Activated T-cell treated with anti-CD3 and anti-CD28 coated beads for 4 hours (primary cell): ENCODE measurements around the gene SH3GL3.

Experiments
- DNase-seq: peaks from one replicate; pipeline ENCODE4 v3.0.0-alpha.2; 2020

SH3GL3 gene

DNA sequence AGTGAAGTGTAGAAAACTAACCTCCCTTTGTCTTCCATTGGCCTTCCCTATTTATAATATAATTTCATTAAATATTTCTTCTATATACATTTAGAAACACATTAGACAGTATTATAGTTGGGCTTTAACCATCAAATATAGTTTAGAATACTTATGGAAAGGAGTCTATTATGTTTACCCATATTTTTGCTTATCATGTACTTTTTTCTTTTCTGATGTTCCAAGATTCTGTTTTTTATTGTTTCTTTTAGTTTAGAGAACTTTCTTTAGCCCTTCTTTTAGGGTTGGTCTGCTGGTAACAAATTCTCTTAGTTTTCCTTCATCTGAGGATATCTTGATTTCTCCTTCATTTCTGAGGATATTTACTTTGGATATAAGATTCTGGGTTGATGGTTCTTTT, 23.7 kb downstream of the SH3GL3 start:
- no peak for DNase-seq

- DNase-seq, result no peak
Measured at GRCh38 chr15:83471307-83471866, 24.2 kb downstream of the SH3GL3 start.

DNA sequence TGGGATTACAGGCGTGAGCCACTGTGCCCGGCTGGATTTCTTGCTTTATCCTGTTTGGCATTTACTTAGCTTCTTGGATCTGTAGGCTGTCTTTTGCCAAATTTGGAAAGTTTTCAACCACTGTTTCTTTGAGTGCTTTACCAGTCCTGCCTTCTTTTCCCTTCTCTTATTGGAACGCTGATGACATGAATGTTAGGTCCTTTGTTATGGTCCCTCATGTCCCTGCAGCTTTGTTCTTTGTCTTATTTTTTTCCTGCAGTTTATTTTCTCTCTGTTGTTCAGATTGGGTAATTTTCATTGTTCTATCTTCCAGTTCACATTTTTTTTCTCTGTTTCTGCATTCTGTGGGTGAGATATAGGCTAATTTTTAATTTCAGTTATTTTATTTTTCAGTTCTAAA, 25.0 kb downstream of the SH3GL3 start:
- DNase-seq, result no peak

DNA sequence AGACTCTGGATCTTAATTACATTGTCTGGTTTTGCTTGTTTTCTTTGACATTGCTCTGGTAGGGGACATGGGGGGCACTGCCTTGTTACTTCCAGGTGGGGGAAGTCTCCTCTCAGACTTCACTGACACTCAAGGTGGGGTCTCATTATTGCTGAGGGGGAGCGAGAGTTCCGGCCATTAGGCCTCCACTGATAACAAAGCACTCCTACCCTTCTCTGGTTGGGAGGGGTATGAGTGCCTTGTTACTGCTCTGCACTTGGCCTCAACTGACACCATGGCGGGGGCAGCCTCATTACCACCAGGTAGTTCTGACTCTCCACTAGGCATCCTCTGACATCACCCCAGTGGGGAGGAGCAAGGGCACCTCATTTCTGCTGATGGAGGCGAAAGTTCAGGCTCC, 25.7 kb downstream of the SH3GL3 start:
- no peak for DNase-seq

- no peak for DNase-seq
Measured at GRCh38 chr15:83474578-83474977, 27.4 kb downstream of the SH3GL3 start.

DNA sequence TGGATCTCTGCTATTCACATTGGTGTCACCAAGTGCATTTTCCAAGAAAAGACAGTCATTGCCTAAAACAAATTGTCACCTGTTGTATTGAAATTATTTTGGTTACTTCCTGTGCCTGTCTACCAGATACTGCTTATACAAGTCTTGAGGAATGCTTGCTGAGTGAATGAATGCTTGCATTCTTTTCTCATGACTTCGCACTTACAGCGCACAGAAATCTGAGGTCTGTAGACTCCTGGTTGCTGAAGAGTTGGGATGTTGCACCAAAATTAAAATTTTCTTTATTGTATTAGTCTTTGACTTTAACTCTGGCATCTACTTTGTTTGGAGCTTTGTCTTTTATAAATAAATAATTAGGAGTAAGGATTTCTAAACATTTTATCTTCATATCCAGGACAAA, 28.4 kb downstream of the SH3GL3 start:
- DNase-seq, result no peak

DNA sequence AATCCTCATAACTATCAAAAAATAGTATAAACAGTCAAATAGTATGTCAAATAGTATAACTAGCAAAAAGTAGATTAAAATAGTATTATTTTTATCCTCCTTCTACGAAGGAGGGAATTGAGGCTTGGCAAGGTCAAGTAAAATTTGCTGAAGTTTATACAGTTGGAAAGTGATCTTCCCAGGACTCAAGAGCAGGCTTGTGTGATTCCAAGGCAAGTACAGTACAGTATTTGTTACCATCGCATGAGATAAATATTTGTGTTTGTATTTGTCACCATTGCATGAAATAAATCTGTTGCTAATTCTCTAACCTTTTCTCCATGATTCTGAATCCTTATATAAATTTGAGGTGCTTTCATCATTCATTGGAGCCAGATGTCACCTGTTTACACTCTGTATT, 28.9 kb downstream of the SH3GL3 start:
- DNase-seq, result no peak

GRCh38 chr15:83476708-83477107, 29.6 kb downstream of the SH3GL3 start:
- no peak for DNase-seq

DNA sequence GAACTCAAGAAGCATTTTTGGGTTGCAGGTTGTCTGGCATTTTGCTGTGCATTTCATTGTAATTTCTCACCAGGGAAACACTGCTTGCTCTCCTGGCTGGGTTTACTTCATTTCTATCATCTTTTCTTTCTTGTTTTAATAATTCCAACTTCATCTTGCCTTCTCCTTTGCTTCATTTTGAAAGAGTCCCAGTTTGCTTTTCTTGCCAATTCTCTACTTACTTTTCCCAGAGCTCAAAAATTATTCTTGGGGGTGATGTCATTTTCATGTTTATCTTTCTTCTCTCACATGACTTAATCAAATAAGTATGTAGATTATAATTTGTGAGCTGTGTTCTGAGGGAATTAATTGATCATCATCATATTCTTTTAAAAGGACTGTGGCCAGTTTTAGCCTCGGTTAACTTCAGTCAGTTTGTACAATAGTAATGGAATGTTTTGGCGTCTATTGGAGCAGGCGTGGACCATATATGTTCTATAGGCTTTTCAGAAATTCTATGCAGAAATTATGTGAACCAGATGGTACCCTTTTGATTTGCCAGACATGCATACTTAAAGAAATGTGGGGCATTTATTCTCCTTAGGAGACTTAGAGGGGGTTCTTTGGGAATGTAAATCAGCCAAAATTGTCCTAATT, 30.1 kb downstream of the SH3GL3 start:
- no peak for DNase-seq

GRCh38 chr15:83477808-83478537, 30.8 kb downstream of the SH3GL3 start:
- DNase-seq, result no peak

- no peak for DNase-seq
Measured at GRCh38 chr15:83483612-83484011, 36.5 kb downstream of the SH3GL3 start.

DNA sequence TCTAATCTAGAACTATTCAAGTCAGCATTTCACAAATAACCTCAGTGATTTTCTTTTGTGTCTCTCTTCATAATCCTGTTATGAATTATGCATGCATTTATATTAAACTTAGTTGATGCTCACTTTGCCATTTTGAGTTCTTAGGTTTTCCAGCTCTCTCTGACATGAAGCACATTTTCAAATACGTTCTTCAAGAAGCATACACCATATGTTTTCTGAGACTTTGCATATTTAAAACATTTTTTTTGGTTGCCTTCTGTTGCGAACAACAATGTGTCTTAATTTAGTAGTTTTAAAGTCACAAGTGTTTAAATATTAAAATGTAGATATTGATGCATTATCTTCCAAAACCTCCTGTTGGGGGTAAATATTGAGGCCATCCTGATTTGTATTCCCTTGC, 37.5 kb downstream of the SH3GL3 start:
- no peak for DNase-seq

- no peak for DNase-seq
Measured at GRCh38 chr15:83486363-83486762, 39.2 kb downstream of the SH3GL3 start.

GRCh38 chr15:83487519-83487918, 40.4 kb downstream of the SH3GL3 start:
- DNase-seq, result no peak

- no peak for DNase-seq
Measured at GRCh38 chr15:83489690-83490089, 42.5 kb downstream of the SH3GL3 start.

GRCh38 chr15:83491486-83491885, 44.3 kb downstream of the SH3GL3 start:
- DNase-seq, result no peak

DNA sequence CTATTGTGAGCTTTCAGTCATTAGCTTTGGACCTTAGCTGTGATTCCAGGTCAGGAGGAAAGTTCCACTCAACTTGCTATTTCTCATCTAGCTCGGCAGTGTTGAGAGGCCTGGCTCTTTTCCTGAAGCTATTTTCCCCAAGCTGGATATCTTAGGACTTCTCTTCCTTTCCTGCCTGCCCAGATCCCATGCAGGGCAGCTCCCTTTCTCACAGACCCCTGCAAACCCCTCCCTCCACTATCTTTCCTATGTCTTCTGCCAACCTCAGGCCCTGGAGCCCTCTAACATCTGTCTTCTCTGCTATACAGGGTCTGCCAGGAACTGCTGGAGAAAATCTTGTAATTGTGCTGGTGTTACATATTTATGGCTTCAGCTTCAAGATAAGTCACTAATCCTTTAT, 49.6 kb downstream of the SH3GL3 start:
- DNase-seq, result no peak

DNA sequence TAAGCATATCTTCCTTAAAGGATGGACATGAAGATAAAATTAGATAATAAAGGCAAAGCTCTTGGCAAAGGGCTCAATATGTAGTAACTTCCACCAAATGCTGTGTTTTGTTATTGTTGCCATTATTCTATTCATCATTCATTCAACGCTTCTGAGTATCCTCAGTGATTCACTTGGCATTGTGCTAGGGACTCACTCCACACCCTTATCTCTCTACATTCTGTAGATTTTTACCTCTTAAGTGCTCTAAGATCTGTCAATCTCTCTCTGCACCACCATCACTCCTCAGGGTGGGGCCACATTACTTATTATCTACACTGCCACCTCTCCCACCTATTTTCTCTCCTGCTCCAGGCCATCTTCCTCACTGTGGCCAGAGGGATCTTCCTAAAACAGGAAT, 51.2 kb downstream of the SH3GL3 start:
- DNase-seq, result no peak

- DNase-seq, result no peak
Measured at GRCh38 chr15:83498801-83499200, 51.7 kb downstream of the SH3GL3 start.

GRCh38 chr15:83499476-83499875, 52.3 kb downstream of the SH3GL3 start:
- DNase-seq, result no peak

DNA sequence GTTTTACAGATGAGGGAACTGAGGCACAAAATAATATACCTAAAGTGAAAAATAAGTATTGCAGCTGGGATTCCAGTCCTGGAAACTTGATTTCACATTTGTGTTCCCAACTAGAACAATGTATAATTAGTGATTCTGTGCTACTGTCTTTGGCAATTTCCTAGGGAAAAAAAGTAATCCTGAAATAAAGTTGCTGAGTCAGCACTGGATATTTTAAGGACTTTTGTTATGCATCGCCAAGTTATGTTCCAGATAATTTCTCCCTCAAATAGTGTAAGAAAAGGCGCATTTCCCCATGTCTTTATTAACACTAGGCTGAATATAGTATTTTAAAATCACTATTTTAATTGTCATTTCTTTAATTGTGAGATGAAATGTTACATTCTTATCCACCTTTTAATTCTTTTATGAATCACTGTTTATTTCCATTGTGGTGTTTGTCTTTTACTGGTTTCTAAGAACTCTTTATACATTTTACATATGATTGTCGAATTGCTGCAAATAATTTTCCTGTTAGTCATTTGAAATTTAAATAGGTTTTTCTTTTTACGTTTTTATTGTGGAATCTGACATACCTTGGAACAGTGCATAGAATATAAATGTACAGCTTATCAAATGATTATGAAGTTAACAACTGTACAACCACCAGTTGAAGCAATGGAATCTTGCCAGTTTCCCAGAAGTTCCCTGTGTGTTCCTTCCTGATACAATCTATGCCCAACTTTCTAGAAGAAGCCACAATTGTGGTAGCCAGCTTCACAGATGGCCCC, 56.6 kb downstream of the SH3GL3 start:
- no peak for DNase-seq

DNA sequence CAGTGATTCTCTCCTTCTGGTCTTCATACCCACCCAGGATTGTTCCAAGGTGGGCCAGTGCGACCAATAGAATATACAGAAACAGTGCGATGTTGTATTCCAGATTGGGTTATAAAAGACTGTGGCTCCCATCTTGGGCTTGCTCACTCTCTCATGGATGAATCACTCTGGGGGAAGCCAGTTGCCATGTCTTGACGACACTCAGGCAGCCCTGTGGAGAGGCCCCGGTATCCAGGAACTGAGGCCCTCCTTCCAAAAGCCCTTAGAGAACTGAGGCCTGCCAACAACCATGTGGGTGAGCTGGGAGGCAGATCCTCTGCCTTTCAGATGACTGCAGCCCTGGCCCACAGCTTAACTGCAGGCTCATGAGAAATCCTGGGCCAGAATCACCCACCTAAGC, 57.2 kb downstream of the SH3GL3 start:
- no peak for DNase-seq

- no peak for DNase-seq
Measured at GRCh38 chr15:83510001-83510400, 62.9 kb downstream of the SH3GL3 start.

DNA sequence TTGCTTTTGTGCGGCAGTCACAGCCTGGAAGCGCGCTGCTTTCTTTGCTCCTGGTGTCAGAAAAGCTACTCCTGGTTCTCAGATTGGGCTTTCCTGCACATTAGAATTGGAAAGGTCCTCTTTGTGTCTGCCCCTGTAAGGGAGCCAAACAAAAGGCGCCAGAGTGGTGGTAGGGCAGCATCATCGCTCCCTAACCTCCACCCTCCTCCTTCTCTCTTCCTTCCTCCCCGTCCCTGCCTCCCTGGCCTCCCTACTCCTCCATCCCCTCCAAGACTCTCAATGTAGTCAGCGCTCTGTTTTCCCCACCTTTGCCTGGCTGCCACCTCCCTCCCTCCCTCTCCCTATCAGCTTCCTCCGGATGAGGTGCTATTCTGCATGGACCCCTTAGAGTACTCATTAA, 65.3 kb downstream of the SH3GL3 start:
- no peak for DNase-seq
